GOT3 (cell line): ENCODE measurements around the gene SOWAHA.

ENCODE experiments used
- DNase-seq: peaks from one replicate; lab custom pipeline; 2025; ENCODE audit warnings: mixed read lengths; lab: John Stamatoyannopoulos, UW

Gene SOWAHA

GRCh38 chr5:132808866-132809265 lies 4.2 kb upstream of the SOWAHA start:
- no peak for DNase-seq

GRCh38 chr5:132810605-132811004 lies 2.5 kb upstream of the SOWAHA start:
- no peak for DNase-seq

- DNase-seq, result no peak
These were observed 858 bp upstream of the SOWAHA start for GRCh38 chr5:132812123-132812765.

DNA sequence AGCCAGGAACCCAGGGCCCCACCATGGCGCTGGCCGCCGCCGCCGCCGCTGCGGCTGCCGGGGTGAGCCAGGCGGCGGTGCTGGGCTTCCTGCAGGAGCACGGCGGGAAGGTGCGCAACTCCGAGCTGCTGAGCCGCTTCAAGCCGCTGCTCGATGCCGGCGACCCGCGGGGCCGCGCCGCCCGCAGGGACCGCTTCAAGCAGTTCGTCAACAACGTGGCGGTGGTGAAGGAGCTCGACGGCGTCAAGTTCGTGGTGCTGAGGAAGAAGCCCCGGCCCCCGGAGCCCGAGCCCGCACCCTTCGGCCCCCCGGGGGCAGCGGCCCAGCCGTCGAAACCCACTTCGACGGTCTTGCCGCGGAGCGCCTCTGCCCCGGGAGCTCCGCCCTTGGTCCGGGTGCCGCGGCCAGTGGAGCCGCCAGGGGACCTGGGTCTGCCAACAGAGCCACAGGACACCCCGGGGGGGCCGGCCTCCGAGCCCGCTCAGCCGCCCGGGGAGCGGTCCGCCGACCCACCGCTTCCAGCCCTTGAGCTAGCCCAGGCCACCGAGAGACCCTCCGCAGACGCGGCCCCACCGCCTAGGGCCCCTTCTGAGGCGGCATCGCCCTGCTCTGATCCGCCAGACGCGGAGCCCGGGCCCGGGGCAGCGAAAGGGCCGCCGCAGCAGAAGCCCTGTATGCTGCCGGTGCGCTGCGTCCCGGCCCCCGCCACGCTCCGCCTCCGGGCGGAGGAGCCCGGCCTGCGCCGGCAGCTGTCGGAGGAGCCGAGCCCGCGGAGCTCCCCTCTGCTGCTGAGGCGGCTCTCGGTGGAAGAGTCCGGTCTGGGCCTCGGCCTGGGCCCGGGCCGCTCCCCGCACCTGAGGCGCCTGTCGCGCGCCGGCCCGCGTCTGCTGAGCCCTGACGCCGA lies 749 bp downstream of the SOWAHA start:
- no peak for DNase-seq

GRCh38 chr5:132814503-132815294 lies 1.6 kb downstream of the SOWAHA start:
- DNase-seq, result no peak

DNA sequence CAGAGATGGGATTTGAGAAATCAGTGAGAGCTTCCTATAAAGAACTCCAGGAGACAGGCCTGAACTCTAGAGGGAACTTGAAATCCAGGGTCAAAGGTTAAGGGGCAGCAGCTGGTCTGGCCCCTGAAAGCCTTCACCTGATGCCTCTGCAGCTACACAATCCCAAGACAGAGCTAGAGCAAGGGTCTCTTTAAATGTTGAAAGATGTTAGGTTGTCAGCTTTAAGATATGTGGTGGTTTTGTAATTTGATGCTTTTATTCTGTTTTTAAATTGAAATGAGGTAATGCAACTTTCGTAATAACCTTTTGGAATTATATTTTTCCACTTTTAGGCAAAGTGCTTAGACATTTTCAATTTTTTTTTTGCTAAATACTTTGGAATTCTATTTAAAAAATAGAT lies 2.4 kb downstream of the SOWAHA start:
- no peak for DNase-seq

- DNase-seq, result no peak
These were observed 3.0 kb downstream of the SOWAHA start for GRCh38 chr5:132816083-132816482.

DNA sequence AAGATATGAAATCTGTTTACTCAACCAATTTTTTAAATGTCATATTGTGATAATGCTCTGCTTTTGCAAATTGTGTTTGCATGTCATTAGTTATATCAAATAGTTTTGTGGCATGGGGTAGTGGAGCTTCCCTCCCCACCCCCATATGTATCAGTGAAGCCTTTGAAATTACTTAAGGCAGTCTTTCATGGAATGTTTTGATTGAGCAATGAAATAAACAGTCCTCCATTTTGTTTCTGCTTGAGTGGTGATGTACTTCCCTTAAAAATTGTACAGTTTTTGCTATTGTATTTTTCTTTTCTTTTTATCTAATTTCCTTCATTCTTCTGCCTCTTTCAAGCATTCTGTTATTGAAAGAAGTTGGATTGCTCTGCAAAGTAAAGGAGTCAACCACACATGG lies 3.5 kb downstream of the SOWAHA start:
- no peak for DNase-seq

DNA sequence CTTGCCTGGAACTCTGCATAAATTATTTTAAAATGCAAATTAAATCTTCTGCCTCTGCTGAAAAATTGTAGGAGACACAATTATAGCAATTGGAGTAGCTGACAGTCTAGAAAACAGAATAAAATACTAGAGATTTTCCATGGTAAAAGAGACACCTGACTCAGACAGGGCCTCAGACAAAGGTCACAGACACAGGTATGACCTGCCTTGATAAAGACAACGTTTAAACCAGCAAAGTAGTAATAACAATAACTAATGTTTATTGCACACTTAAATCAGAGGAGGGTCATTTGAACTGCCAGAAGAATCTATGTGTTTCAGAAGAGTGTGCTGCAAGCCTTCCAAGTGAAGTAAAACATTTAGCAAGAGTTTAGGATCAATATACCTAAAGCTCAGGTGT lies 3.9 kb downstream of the SOWAHA start:
- DNase-seq, result no peak

DNA sequence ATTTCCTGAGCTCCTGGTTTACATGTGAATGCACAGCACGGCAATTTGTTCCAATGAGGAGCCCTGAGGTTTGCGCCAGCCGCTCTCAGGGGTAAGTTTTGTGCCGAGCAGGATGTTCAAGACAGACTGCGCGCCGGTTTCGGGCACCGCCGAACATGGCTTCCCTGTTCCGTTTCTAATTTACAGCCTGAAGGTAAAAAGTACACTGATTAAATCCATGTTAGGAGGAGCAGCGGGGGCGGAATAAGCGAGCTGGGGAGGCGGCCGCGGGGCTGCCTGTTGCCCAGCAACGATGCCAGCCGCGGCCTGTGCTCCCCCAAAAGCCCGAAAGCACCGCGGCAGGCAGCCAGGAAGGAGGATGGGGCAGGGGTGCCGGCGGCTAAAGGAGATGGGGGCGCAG lies 6.4 kb downstream of the SOWAHA start:
- no peak for DNase-seq

DNA sequence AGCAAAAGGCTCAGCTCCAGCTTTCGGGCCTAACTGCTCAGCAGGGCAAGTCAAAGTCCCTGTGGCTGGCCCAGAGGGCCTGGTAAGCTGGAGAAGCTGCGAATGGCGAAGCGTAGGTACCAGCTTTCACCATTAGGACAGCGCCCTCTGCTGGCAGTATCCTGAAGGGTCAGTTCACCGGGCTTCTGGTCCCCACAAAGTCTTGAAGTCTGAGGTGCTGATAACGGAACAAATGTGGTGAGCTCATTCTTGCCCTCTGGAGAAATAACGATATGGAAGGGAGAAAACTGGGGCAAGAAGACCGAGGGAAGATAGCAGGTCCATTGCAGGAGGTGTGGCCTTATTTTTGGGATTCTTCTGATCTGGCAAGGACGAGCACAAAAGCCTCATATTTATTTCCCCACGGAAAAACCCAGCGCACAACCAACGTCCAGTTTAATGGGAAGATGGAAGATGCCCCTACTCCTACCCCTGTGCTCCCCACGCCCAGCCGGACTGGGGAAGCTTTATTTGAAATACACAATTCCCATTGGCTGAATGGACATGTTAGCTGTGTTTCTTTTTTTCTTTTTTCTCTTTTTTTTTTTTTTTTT lies 7.2 kb downstream of the SOWAHA start:
- DNase-seq, result peak; percentile 74

DNA sequence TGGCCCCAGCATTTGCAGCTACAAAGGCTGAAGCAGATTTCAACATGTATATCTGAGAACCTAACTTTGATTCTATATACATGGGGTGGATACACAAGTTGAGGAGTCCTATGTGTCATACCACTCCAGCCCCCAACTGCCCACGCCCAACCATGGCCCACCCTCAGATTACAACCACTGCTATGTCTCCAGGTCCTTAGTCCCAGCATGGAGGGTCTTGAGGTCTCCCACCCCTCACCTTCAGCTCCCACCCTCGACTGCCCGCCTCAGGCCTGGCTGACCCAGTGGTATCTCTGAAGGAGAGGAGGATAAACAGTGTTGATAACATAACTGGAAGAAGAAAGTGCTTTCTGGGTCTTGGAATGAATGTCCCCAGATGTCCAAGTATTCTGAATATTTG lies 8.2 kb downstream of the SOWAHA start:
- no peak for DNase-seq

DNA sequence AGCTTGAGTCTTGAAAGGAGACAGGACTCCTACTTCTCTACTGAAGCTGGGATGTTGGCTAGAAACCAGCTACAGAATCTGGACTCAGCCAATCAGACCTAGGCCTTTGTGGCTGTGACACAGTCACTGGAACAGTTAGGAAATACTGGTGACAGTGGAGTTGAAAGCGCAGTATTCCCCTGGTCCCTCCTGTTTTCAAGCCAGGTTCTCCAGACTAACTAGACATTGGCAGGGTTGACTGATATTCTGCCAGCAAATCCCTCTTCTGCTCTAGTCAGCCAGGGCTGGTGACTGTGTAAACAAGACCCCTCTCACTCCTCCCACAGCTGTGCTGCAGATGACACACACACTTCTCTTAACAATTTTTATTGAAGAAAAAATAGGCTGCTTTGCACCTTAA lies 8.7 kb downstream of the SOWAHA start:
- no peak for DNase-seq

- no peak for DNase-seq
These were observed 9.8 kb downstream of the SOWAHA start for GRCh38 chr5:132822650-132823480.

GRCh38 chr5:132823481-132824050 lies 10.5 kb downstream of the SOWAHA start:
- DNase-seq, result no peak

- DNase-seq, result no peak
These were observed 11.3 kb downstream of the SOWAHA start for GRCh38 chr5:132824426-132824825.

DNA sequence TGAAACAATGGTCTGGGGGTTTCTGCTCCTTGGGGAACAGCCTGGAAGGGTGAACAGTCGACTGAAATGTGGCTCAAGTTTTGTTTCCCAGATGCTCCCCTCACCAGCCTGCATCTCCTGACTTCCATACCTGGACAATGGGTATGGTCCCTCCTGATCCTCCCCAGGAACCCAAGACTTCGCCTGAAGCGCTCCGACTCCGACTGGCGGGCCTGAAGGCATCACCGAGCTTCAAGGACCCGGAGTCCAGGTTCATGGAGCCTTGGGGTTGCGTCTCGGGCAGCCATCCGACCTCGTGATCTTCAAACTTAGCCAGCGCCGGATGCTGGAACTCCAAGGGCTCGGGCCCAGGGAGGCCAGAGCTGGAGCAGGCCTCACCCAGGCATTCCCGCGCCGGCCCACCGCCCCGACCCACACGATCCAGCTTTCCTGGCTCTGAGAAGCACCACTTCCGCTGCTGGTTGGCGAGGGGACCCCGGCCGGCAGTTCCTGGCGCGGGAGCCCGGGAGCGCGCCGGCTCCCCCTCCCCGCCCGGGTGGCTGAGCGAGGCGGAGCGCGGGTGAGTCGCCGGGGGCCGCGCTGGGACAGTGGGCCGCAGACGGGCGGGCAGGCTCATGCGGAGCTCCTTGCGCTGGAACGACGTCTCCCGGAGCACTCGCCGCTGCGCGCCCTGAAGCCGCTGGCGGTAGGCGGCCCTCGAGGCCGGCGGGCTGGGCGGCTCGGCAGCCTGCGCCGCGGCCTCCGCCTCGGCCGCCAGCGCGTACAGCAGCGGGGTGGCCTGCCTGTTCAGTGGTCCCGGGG lies 12.1 kb downstream of the SOWAHA start:
- no peak for DNase-seq

- DNase-seq, result no peak
These were observed 12.8 kb downstream of the SOWAHA start for GRCh38 chr5:132825834-132826391.

DNA sequence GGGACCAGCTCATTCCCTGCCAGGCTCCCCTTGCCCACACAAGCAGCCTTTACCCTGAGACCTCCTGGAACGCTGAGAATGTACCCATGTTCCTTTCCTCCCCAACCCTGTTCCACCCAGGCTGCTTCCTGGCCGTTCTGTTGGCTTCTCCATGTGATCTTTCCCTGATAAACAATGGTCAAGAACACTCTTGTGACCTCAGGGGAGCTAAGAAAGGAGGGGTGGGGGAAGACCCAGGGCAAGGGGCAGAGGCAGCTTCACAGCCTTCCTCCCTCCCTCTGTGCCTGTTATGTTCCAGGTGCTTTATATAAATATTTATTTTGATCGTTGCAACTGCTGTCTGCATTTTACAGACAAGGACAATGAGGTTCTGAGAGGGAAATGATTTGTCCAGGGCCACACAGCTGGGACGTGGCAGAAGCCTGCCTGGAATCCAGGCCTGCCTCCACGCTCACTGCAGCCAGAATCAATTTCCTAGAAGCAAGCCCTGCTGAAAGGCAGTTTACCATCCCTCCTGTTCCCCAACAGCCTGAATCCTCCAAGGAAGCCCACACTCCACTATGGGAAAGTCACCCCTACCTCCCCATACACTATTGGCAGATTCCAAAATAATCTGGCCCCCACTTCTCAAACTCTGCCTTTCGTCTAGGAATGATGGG lies 13.5 kb downstream of the SOWAHA start:
- no peak for DNase-seq
